ENCODE data around the gene PDZD2.

- TF ChIP-seq CTCF (IDR thresholded peaks at IDR 0.05), result no peak
- TF ChIP-seq POLR2A (IDR thresholded peaks at IDR 0.05), result no peak
These were observed 222.7 kb downstream of the PDZD2 start for GRCh38 chr5:31861601-31862000.

Measured in vagina (tissue), 2 donors.